IMR-90 (cell line): Measurements from ENCODE around the gene PITHD1. TPM values are rescaled to one million over a fixed set of nuclear protein-coding genes. Genes with fewer than 3 reads are reported as not detected.

Source experiments
- ATAC-seq: fragments of 200-7000 bp; cut with Tn5 transposase; 2 replicates; pipeline ENCODE4 v1.9.1; 2020; ENCODE audit warnings: low read depth, mild to moderate bottlenecking, moderate library complexity
- BruUV-seq: library from RNA; stranded (reverse); fragments of 400-500 nt; replicated peaks from 2 replicates; lab custom pipeline; 2021; lab: Mats Ljungman, UMichigan
- CTCF ChIA-PET: fragments of 300-600 bp; formaldehyde crosslinking; extraction: SDS; loops from one replicate; lab custom pipeline; 2021; ENCODE audit warnings: antibody characterized with exemption; lab: Yijun Ruan, JAX
- POLR2A ChIA-PET: fragments of 300-600 bp; sonication (Branson Sonifier 250); formaldehyde crosslinking; loops from one replicate; lab custom pipeline; 2022; ENCODE audit warnings: antibody characterized with exemption; ENCODE audit not compliant: unreplicated experiment; lab: Charles Lee
- DNase-seq: peaks from one replicate; pipeline ENCODE4 v3.0.0; 2013
- H2AFZ ChIP-seq: replicated peaks from 2 replicates; pipeline ENCODE3; 2013; ENCODE audit warnings: low read length, mild to moderate bottlenecking; ENCODE audit not compliant: poor library complexity
- H2AK5ac ChIP-seq: 2 replicates; pipeline ENCODE4 v1.6.1; 2013; ENCODE audit warnings: low read depth, low read length, inconsistent platforms
- H2AK9ac ChIP-seq: replicated peaks from 2 replicates; pipeline ENCODE3; 2013; ENCODE audit warnings: mild to moderate bottlenecking, low read depth, low read length, moderate library complexity; ENCODE audit not compliant: poor library complexity
- H2BK120ac ChIP-seq: 2 replicates; pipeline ENCODE4 v1.6.1; 2013; ENCODE audit warnings: low read depth, low read length, inconsistent platforms
- H2BK15ac ChIP-seq: 3 replicates; pipeline ENCODE4 v1.6.1; 2013; ENCODE audit warnings: low read depth, low read length, inconsistent platforms
- H2BK20ac ChIP-seq: 2 replicates; pipeline ENCODE4 v1.6.1; 2013; ENCODE audit warnings: low read depth, mild to moderate bottlenecking, inconsistent platforms, low read length, moderate library complexity
- H2BK5ac ChIP-seq: 2 replicates; pipeline ENCODE4 v1.6.1; 2013; ENCODE audit warnings: mild to moderate bottlenecking, low read depth, low read length, inconsistent platforms; ENCODE audit not compliant: poor library complexity, severe bottlenecking
- H3K14ac ChIP-seq: replicated peaks from 2 replicates; pipeline ENCODE4 v1.6.1; 2013; ENCODE audit warnings: low read depth, low read length, inconsistent platforms
- H3K18ac ChIP-seq: 2 replicates; pipeline ENCODE4 v1.6.1; 2013; ENCODE audit warnings: low read depth, low read length, control low read depth
- H3K23ac ChIP-seq: 2 replicates; pipeline ENCODE4 v1.6.1; 2013; ENCODE audit warnings: low read depth, low read length, inconsistent platforms
- H3K27ac ChIP-seq: 2 replicates; pipeline ENCODE4 v1.5.1; 2013; ENCODE audit warnings: mild to moderate bottlenecking, control low read depth, low read length; ENCODE audit not compliant: insufficient read depth
- H3K27me3 ChIP-seq: 2 replicates; pipeline ENCODE4 v1.6.1; 2013; ENCODE audit warnings: low read length; ENCODE audit not compliant: control insufficient read depth, insufficient read depth
- H3K36me3 ChIP-seq: 2 replicates; pipeline ENCODE4 v1.6.1; 2013; ENCODE audit warnings: low read length, mixed read lengths; ENCODE audit not compliant: control insufficient read depth, insufficient read depth
- H3K4ac ChIP-seq: 2 replicates; pipeline ENCODE4 v1.6.1; 2013; ENCODE audit warnings: low read depth, low read length, inconsistent platforms
- H3K4me1 ChIP-seq: 2 replicates; pipeline ENCODE4 v1.6.1; 2013; ENCODE audit warnings: low read length, mixed read lengths; ENCODE audit not compliant: control insufficient read depth, insufficient read depth
- H3K4me2 ChIP-seq: 2 replicates; pipeline ENCODE4 v1.6.1; 2013; ENCODE audit warnings: low read depth, mild to moderate bottlenecking, control low read depth, low read length, moderate library complexity
- H3K4me3 ChIP-seq: 2 replicates; pipeline ENCODE4 v1.5.1; 2013; ENCODE audit warnings: low read depth, mild to moderate bottlenecking, control low read depth, low read length, moderate library complexity; ENCODE audit not compliant: insufficient read depth
- H3K56ac ChIP-seq: 2 replicates; pipeline ENCODE4 v1.6.1; 2013; ENCODE audit warnings: low read length, inconsistent platforms; ENCODE audit not compliant: insufficient read depth; ENCODE audit errors: extremely low read depth
- H3K79me1 ChIP-seq, 2 experiments: 2 replicates each; pipeline ENCODE4 v1.6.1; 2013; ENCODE audit warnings: low read length in 2 of 2, inconsistent platforms in 1 of 2, low read depth in 1 of 2
- H3K9ac ChIP-seq: 2 replicates; pipeline ENCODE4 v1.6.1; 2013; ENCODE audit warnings: low read depth, low read length, control low read depth
- H3K9me1 ChIP-seq: 2 replicates; pipeline ENCODE4 v1.6.1; 2013; ENCODE audit warnings: low read length, inconsistent platforms; ENCODE audit not compliant: insufficient read depth
- H3K9me3 ChIP-seq: 2 replicates; pipeline ENCODE4 v1.6.1; 2013; ENCODE audit warnings: low read length; ENCODE audit not compliant: control insufficient read depth, insufficient read depth
- H4K20me1 ChIP-seq: 2 replicates; pipeline ENCODE4 v1.6.1; 2013; ENCODE audit warnings: low read length, inconsistent platforms; ENCODE audit not compliant: insufficient read depth
- H4K5ac ChIP-seq: 2 replicates; pipeline ENCODE4 v1.6.1; 2013; ENCODE audit warnings: mild to moderate bottlenecking, low read depth, low read length, control low read depth
- H4K8ac ChIP-seq, 2 experiments: 2 replicates each; pipeline ENCODE4 v1.6.1; 2013; ENCODE audit warnings: low read depth in 2 of 2, low read length in 2 of 2, control low read depth in 1 of 2, inconsistent platforms in 1 of 2
- H4K91ac ChIP-seq: 2 replicates; pipeline ENCODE4 v1.6.1; 2013; ENCODE audit warnings: low read depth, low read length, inconsistent platforms; ENCODE audit not compliant: insufficient read depth
- BHLHE40 ChIP-seq: fragments of 150-350 bp; IDR thresholded peaks from 2 replicates; pipeline ENCODE4 v1.6.1; 2016; ENCODE audit warnings: mild to moderate bottlenecking, low read depth, low read length
- CEBPB ChIP-seq: IDR thresholded peaks from 2 replicates; pipeline ENCODE4 v1.6.1; 2012; ENCODE audit warnings: low read depth, low read length, improper control_type of control experiment
- CHD1 ChIP-seq: IDR thresholded peaks from 2 replicates; pipeline ENCODE4 v1.6.1; 2012; ENCODE audit warnings: low read depth, low read length, improper control_type of control experiment
- CTCF ChIP-seq: conservative IDR thresholded peaks from 2 replicates; pipeline ENCODE4 v1.5.1; 2012; ENCODE audit warnings: mild to moderate bottlenecking, low read depth, low read length, improper control_type of control experiment
- ELK1 ChIP-seq: fragments of 150-350 bp; IDR thresholded peaks from 2 replicates; pipeline ENCODE4 v1.6.1; 2016; ENCODE audit warnings: low read depth, mild to moderate bottlenecking, low read length, moderate library complexity, borderline replicate concordance
- FOS ChIP-seq: fragments of 150-350 bp; IDR thresholded peaks from 2 replicates; pipeline ENCODE4 v1.6.1; 2016; ENCODE audit warnings: low read depth, low read length
- MAFK ChIP-seq: IDR thresholded peaks from 2 replicates; pipeline ENCODE4 v1.6.1; 2012; ENCODE audit warnings: low read depth, low read length, improper control_type of control experiment
- MAZ ChIP-seq: IDR thresholded peaks from 2 replicates; pipeline ENCODE4 v1.6.1; 2012; ENCODE audit warnings: low read depth, mild to moderate bottlenecking, low read length, improper control_type of control experiment, moderate library complexity, borderline replicate concordance
- MXI1 ChIP-seq: IDR thresholded peaks from 2 replicates; pipeline ENCODE4 v1.6.1; 2012; ENCODE audit warnings: low read depth, mild to moderate bottlenecking, low read length, moderate library complexity, borderline replicate concordance
- NFE2L2 ChIP-seq: fragments of 150-350 bp; IDR thresholded peaks from 2 replicates; pipeline ENCODE4 v1.6.1; 2016; ENCODE audit warnings: low read depth, mild to moderate bottlenecking, low read length
- POLR2A ChIP-seq: IDR thresholded peaks from 2 replicates; pipeline ENCODE4 v1.6.1; 2012; ENCODE audit warnings: mild to moderate bottlenecking, low read depth, low read length
- RAD21 ChIP-seq: IDR thresholded peaks from 2 replicates; pipeline ENCODE4 v1.6.1; 2012; ENCODE audit warnings: low read length, improper control_type of control experiment
- RCOR1 ChIP-seq: IDR thresholded peaks from 2 replicates; pipeline ENCODE4 v1.6.1; 2012; ENCODE audit warnings: mild to moderate bottlenecking, low read length, improper control_type of control experiment; ENCODE audit not compliant: insufficient replicate concordance
- RFX5 ChIP-seq: IDR thresholded peaks from 2 replicates; pipeline ENCODE4 v1.8.0; 2012; ENCODE audit warnings: low read depth, mild to moderate bottlenecking, low read length, moderate library complexity
- SMC3 ChIP-seq: fragments of 150-350 bp; IDR thresholded peaks from 2 replicates; pipeline ENCODE4 v1.6.1; 2016; ENCODE audit warnings: low read depth, mild to moderate bottlenecking, antibody characterized with exemption, low read length, moderate library complexity
- USF2 ChIP-seq: fragments of 150-350 bp; IDR thresholded peaks from 2 replicates; pipeline ENCODE4 v1.6.1; 2017; ENCODE audit warnings: mild to moderate bottlenecking, antibody characterized with exemption, low read length, low read depth
- WGBS, 2 experiments: methylation state at CpG; one replicate each; pipeline versions ENCODE4 v1.1.5 to v1.1.7; 2013; ENCODE audit warnings: missing lambda C conversion rate in 2 of 2; ENCODE audit not compliant: insufficient read length in 1 of 2; ENCODE audit errors: extremely low coverage in 2 of 2; 5-methylcytosine and 5-hydroxymethylcytosine counted together
- dilution Hi-C: fragments of 300-500 bp; cut with HindIII; formaldehyde crosslinking; loops from one replicate; pipeline ENCODE4 v1.14.3; 2018; ENCODE audit warnings: low sequenced_read_pairs; ENCODE audit not compliant: unreplicated experiment
- in situ Hi-C: fragments of 300-500 bp; cut with MboI; formaldehyde crosslinking; loops from 3 replicates; pipeline ENCODE4 v1.14.3; 2019; ENCODE audit warnings: low sequenced_read_pairs, inconsistent platforms, mixed read lengths
- intact Hi-C: fragments of 100-400 bp; cut with micrococcal nuclease; formaldehyde crosslinking; loops from 2 replicates; pipeline ENCODE4 v1.10.0; 2022
- polyA plus RNA-seq, 3 experiments: library from polyadenylated mRNA; depleted of rRNA; stranded (reverse); fragments of >200 nt; gene quantifications; 2 replicates each; pipeline ENCODE4 v1.2.3, GENCODE V29; 2012; ENCODE audit warnings: low replicate concordance in 1 of 3
- total RNA-seq: library from RNA; depleted of rRNA; stranded (reverse); fragments of >200 nt; gene quantifications from 2 replicates; pipeline ENCODE4 v1.2.3, GENCODE V29; 2012

PITHD1 gene
- total and polyA plus RNA-seq, 2 of the 4 experiments (the other 2 are of a cell fraction), result 23.8 to 32.0 TPM

DNA sequence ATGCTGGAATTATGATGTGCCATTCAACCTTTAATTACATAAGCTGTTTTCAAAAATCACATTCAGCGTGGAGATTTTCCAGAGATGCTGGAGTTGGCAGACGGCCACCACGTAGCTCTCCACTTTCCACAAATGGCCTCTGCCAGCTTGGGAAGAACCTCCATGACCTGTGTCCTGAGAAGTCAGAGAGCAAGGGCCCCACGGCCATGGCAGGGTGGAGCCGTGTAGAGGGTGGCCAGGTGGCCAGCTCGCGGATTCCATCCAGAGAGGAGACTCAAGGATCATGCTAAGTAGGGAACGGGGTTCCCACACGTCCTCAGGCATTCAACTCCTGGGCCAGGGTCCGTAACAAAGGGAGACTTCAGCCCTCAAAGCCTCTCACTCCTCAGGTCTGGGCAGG is 23.7 kb downstream of the PITHD1 start:
- no peak overlapping the region for H3K9ac ChIP-seq
- WGBS, 2 experiments, result no CpG with 5 or more reads among the region's 10 CpGs
- no peak overlapping the region for H2BK20ac ChIP-seq
- H3K4ac ChIP-seq, result no peak overlapping the region
- peaks cover 12% of the 10 kb centered on the region; the same call in 1 of the 2 replicates for H3K9me1 ChIP-seq
- CTCF ChIA-PET, result interaction anchor here (0.8 kb wide), 1 partner anchor 9 kb away, joined by 3 read pairs; no protein-coding TSS in a partner anchor
- H3K27me3 ChIP-seq, result no peaks in the 10 kb centered on the region
- POLR2A ChIA-PET, result no interaction called here
- no peak overlapping the region for H3K27ac ChIP-seq
- H3K56ac ChIP-seq, result no peak overlapping the region
- H2AK9ac ChIP-seq, result peak overlapping the region; percentile 75
- H4K5ac ChIP-seq, result no peak overlapping the region
- H3K4me2 ChIP-seq, result no peak overlapping the region
- no peak overlapping the region for H4K91ac ChIP-seq
- no peak overlapping the region for H2AFZ ChIP-seq
- no peak overlapping the region for H3K14ac ChIP-seq
- dilution Hi-C loops, result no loop called here
- H3K4me1 ChIP-seq, result peaks cover 7% of the 10 kb centered on the region; the same call in 1 of the 2 replicates
- H2BK120ac ChIP-seq, result no peak overlapping the region
- peaks cover 17 to 33% of the 10 kb centered on the region in 2 experiments for H3K79me1 ChIP-seq
- TSS peak; percentile 60 for BruUV-seq
- ATAC-seq (no peak), DNase-seq (no peak)
- intact Hi-C loops, result no loop called here
- H2AK5ac ChIP-seq, result no peak overlapping the region
- H3K23ac ChIP-seq, result no peak overlapping the region
- TF ChIP-seq RCOR1 (no peak), MAZ (no peak), CHD1 (no peak), USF2 (no peak), NFE2L2 (no peak), RFX5 (no peak), FOS (no peak), BHLHE40 (no peak), POLR2A (no peak), CEBPB (no peak), ELK1 (no peak), RAD21 (no peak), MXI1 (no peak), MAFK (no peak), SMC3 (no peak), CTCF (no peak)
- H3K36me3 ChIP-seq, result peaks cover 19% of the 10 kb centered on the region
- H4K20me1 ChIP-seq, result no peaks in the 10 kb centered on the region
- in situ Hi-C loops, result no loop called here
- no peak overlapping the region for H3K4me3 ChIP-seq
- no peaks in the 10 kb centered on the region for H3K9me3 ChIP-seq
- no peak overlapping the region for H4K8ac ChIP-seq
- H2BK5ac ChIP-seq, result no peak overlapping the region
- H3K18ac ChIP-seq, result no peak overlapping the region
- no peak overlapping the region for H2BK15ac ChIP-seq
